GM20000 (cell line): ENCODE results near the gene MICU2.

Experiments
- DNase-seq: peaks from one replicate; pipeline ENCODE4 v3.0.0; 2012; ENCODE audit warnings: low spot score
- CTCF ChIP-seq: IDR thresholded peaks from 2 replicates; pipeline ENCODE4 v1.5.1; 2012; ENCODE audit warnings: mild to moderate bottlenecking, control low read depth; ENCODE audit errors: extremely low read depth, missing control alignments

The MICU2 gene

GRCh38 chr13:21466527-21466926, 137.4 kb downstream of the MICU2 start:
- TF ChIP-seq CTCF, result no peak
- DNase-seq, result no peak

- no peak for DNase-seq
- TF ChIP-seq CTCF, result no peak
These were observed 138.2 kb downstream of the MICU2 start for GRCh38 chr13:21465710-21466160.

- TF ChIP-seq CTCF, result no peak
- no peak for DNase-seq
These were observed 140.5 kb downstream of the MICU2 start for GRCh38 chr13:21463424-21463823.

GRCh38 chr13:21461131-21461530, 142.8 kb downstream of the MICU2 start:
- no peak for DNase-seq
- no peak for TF ChIP-seq CTCF

- no peak for TF ChIP-seq CTCF
- peak; percentile 99 for DNase-seq
These were observed 144.9 kb downstream of the MICU2 start, which contains the start of gene ZDHHC20 for GRCh38 chr13:21458813-21459701. ZDHHC20 (minus strand) TSS chr13:21459303; CDS start chr13:21459171, 132 bp downstream.

- no peak for TF ChIP-seq CTCF
- DNase-seq, result peak; percentile 77
These were observed 145.5 kb downstream of the MICU2 start for GRCh38 chr13:21458451-21458812.

- no peak for TF ChIP-seq CTCF
- DNase-seq, result no peak
These were observed 150.4 kb downstream of the MICU2 start for GRCh38 chr13:21453387-21454081.
